Dendritic cell treated with granulocyte-macrophage colony-stimulating factor and Interleukin-4, amounts not matched to agents 40 ng/mL and 50 ng/mL, for 4 days (primary cell): ENCODE measurements around the gene ASGR1.
A peak's percentile ranks its signal among the peaks of the same experiment; 100 is the strongest.

ENCODE experiments used
- H3K27ac Mint-ChIP-seq: one replicate; pipeline ENCODE4 v1.8.0; 2022; ENCODE audit warnings: mild to moderate bottlenecking, mixed read lengths
- H3K27me3 Mint-ChIP-seq: one replicate; pipeline ENCODE4 v1.8.0; 2022; ENCODE audit warnings: mild to moderate bottlenecking, mixed read lengths
- H3K36me3 Mint-ChIP-seq: one replicate; pipeline ENCODE4 v1.8.0; 2022; ENCODE audit warnings: low read depth, mixed read lengths
- H3K4me1 Mint-ChIP-seq: one replicate; pipeline ENCODE4 v1.8.0; 2022; ENCODE audit warnings: low read depth, mixed read lengths
- H3K4me3 Mint-ChIP-seq: one replicate; pipeline ENCODE4 v1.8.0; 2022; ENCODE audit warnings: mild to moderate bottlenecking, moderate library complexity, mixed read lengths
- H3K9me3 Mint-ChIP-seq: one replicate; pipeline ENCODE4 v1.8.0; 2022; ENCODE audit warnings: mixed read lengths
- intact Hi-C: fragments of 100-400 bp; cut with micrococcal nuclease; formaldehyde crosslinking; loops from one replicate; pipeline ENCODE4 v1.15.0; 2022

ASGR1 gene

DNA sequence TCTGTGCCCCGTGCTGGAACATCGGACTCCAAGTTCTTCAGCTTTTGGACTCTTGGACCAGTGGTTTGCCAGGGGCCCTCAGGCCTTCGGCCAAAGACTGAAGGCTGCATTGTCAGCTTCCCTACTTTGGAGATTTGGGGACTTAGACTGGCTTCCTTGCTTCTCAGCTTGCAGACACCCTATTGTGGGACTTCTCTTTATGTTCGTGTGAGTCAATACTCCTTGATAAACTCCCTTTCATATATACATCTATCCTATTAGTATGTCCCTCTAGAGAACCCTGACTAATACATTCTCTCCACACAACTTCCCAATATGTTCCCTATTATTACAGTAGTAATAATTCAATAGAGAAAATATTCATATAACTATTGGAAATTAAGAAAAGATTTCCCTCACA, 55.3 kb downstream of the ASGR1 start:
- Mint-ChIP-seq H3K4me1 (peaks cover 69% of the 10 kb centered on the region), H3K36me3 (no peaks in the 10 kb centered on the region), H3K9me3 (no peaks in the 10 kb centered on the region), H3K27ac (peak overlapping the region; percentile 83), H3K27me3 (no peaks in the 10 kb centered on the region), H3K4me3 (no peak overlapping the region)
- intact Hi-C loops, result no loop called here
